ENCODE measurements around the gene SLC23A1.
"Not testable (repeated sequence)": the region's sequence is repeated elsewhere in the genome, so short reads cannot be mapped to it uniquely, and the experiment has no call there.

SLC23A1 gene

DNA sequence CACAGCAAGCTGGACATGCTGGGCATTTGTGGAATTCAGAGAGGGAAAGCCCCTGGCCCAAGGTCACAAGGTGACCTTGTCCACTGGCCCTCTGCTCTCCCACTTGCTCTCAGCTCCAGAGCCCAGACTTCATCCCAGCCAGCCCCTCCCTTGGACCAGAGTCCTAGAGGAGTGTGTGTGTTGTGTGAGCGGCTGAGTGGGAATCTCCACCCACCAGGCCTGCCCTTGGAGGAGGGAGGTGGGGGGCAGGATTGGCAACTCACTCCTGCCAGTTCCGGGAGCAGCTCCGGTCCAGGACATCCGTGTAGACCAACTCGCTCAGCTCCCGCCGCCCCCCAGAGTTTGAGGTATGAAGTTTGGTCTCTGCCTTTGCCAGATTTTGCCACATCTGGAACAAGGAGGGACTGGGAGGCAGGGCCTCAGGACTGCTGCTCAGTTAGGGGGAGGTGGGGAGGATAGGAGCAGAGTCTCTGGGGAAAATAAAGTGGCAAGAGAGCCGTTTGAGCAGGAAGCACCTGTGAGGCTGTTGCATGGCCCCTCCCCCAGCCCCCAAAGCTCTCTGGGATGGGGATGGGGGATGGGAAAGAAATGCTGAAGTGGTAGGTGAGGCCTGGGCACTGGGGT, 5.2 kb upstream of the SLC23A1 start:
- peak; percentile 67 for DNase-seq

DNA sequence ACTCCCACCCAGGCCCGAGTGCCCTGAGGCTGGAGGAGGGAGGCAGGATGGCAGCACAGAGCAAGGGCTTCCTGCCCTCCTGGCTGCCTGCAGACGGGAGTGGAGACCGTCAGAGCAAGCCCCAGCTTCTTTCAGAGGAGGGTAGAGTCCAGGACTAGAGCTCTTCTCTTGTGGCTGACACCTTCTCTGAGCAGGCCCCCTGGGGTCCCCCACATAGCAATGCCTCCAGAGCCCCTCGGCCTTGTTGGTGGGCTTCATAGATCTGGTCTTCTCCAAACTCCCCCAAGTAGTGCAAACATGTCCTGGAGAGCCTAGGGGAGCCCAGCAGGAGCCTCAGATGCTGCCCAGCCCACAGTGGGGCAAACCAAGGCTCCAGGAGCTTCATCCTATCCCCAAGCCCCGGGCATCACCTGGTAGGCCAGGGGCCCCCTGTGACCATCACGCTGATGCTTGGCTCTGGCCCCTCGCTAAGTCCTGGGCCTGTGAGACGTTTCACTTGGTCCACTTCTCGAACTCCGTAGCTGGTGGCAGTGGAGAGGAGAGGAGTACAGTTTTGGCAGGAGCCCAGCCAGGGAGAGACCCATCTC, 4.6 kb upstream of the SLC23A1 start:
- DNase-seq: no peak

- not testable (repeated sequence) for DNase-seq
Measured at GRCh38 chr5:139386956-139387355, 3.9 kb upstream of the SLC23A1 start.

DNA sequence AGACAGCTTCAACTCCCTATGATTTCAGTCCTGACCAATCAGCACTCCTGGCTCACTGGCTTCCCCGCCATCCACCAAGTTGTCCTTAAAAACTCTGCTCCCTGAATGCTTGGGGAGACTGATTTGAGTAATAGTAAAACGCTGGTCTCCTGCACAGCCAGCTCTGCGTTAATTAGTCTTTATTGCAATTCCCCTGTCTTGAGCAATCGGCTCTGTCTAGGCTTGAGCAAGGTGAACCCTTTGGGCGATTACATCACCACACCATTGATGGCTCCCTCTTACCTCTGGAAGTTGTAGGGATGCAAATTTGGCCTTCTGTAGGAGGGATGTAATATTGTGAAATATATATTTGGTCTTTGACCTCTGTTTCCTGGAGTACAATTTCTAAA, 2.9 kb upstream of the SLC23A1 start:
- DNase-seq: no peak

DNA sequence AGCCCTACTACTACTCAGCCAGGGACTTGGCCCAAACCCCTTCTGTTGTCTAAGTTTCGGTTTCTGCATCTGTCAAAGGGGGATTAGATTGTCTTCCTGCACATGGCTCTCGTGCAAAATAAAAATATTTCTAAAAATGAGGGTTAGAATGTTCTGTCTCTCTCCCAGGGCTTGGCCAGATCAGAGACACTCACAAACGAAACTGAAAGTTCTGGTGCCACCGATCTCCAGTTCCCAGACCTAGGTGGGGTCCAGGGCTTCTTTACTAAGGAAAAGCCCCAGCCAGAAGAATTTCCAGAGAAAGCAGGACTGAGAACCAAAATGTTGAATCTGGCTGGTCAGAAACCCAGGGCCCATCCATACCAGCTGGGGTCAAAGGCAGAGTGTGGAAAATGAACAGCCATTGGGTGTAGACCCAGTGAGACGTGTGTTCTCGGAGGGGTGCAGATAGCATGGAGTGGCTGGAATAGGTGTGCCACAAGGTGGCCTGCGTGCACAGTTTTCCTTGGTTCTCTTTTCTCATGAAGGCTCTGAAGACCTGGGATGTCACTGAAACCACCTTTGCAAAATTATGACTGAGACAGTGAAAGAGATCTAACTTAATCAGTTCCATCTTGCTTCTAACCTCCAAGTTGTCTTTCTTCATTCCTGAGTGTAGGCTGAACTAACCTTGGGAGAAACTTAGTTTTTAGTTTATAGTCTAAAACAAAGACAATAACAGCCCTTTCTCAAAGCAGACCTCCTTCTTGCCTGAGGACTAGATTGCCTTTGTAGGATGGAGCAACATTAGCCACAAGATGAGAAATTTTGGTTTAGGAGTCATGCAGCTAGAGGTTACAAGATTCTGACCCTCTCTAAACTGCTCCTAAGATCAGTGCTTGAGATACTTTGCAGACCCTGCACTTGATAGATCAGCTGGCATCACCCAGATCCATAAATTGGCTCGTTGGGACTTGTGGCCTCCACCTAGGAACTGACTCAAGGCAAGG, 2.3 kb upstream of the SLC23A1 start:
- DNase-seq: no peak

DNA sequence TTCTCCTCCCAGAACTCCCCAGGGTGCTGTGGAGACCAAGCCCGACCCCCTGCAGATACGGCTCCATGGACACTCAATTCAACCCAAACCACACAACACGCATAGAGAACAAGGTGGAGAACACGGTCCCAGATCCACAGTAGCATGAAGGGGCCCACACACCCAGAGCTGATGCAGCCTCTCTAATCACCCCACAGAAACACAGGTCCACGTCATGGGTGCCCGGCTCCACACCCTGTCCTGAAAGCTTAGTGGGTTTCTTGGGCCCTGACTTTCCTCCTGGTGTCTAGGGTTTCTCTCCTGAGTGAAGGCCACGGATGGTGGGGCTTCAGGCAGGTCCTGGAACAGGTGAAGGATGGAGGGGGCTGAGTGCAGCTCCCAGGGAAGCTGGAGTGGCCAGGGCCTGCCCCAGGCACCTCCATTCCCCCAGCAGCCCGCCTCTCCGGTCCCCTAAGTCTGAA, 1.5 kb upstream of the SLC23A1 start:
- no peak for DNase-seq

GRCh38 chr5:139383993-139384590, 995 bp upstream of the SLC23A1 start:
- DNase-seq: no peak

- DNase-seq: no peak
Measured at GRCh38 chr5:139382807-139383206, 290 bp downstream of the SLC23A1 start.

DNA sequence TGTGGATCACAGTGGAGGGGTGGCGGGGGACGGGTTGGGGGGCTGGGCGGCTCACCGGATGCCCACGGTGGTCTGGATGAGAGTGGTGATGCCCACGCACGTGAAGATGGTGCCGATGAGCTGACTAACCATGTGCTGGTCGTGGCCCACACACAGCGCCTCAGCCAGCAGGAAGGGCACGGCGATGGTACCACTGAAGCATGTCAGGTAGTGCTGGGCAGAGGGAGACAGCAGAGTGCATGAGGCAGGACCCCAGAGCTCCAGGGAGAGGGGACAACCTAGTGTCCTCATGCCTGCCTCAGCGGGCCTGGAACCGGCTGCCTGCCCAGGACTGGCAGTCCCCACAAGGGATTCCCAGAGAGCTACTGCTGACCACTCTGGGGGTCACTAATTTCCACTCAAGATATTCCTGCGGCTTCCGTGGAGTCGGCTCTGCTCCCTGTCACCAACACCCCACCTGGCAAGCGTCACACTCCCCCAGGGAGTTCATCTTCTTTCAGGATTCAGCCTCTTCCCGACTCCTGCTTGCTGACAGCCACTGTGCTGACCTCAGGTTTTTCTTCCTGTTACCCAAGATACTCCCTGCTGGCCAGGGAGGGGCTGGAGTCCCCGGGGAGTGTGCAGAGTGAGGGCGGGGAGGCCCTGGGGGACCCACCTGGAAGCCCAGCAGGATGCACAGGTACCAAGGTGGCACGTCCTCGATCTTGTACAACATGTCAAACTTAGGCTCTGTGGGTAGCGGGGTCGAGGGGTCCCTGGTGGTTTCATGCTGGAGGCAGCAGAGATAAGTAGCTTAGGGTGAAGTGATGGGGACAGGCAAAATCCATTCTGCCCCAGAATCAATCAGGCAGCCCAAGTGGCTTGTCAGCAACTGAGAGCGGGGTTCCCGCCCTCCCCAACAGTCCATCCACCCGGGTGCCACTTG, 998 bp downstream of the SLC23A1 start:
- no peak for DNase-seq

DNA sequence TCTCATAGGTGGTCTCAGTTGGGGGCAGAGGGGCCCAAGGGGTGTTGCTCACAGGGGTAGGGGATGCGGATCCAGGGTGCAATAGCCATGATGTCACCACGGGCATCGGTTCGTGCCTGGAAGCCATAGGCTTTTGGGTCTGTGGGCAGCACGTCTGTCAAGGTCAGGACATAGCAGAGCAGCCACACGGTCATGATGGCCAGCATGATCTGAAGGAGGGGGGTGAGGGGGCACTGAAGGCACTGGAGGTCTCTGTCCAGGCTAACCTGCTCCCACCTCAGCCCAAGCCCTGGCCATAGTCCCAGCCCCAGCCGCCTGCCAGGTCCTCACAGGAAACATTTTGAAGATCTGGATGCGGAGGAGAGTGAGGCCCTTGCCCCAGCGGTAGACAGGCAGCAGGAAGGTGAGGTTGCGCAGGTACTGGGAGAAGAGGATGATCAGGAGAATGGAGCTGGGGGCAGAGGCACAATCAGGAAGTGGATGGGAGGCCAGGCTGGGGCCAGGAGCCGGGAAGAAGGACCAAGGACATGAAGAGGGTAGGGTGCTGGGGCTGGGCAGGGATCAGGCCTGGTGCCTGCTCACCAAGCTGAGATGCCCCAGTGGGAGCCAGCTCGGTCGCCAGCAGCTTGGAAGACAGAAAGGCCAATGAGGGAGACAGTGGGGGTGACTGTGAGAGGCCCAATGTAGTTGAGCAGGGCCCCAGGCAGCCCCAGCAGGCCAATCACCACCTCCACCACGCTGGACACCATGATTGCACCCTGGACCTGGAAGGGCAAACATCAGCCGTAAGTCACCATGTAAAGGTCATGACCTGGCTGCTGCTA, 3.3 kb downstream of the SLC23A1 start:
- DNase-seq: no peak

DNA sequence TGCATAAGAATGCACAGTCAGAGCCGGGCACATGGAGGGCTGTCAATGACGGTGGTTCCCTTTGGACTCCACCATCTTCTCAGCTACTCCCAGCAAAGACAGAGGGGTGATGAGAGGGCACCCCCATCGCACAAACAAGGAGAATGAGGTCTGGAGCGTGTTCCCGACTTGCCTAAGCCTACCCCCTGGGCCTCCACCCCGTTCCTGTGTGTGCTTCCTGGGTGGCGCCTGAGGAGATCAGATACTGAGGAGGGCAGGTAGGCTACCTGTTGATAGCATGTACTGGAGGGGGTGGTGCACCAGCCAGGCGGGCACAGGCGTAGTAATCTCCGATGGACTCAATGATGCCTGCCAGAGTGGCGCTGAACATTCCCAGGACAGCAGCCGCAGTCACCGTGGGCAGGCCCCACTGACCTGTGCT, 4.1 kb downstream of the SLC23A1 start:
- DNase-seq: no peak

- peak; percentile 37 for DNase-seq
Measured at GRCh38 chr5:139378101-139378825, 4.8 kb downstream of the SLC23A1 start.

GRCh38 chr5:139377226-139377625, 5.9 kb downstream of the SLC23A1 start:
- no peak for DNase-seq

DNA sequence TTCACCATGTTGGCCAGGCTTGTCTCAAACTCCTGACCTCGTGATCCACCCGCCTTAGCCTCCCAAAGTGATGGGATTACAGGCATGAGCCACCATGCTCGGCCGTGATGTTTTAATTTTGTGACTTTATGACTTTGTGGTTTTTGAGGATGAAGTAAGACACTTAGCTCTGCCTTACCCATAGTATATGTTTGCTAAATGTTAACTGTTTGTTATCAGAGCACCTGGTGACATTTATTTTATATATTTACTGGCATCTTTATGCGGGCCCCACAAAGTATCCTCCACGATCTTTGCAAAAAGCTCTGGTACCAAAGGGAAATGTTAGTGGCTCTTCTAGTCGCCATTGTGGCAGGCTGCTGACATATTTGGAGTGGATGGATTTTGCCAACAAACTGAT, 6.7 kb downstream of the SLC23A1 start:
- DNase-seq: no peak

GRCh38 chr5:139374909-139375308, 8.2 kb downstream of the SLC23A1 start:
- DNase-seq: no peak

DNA sequence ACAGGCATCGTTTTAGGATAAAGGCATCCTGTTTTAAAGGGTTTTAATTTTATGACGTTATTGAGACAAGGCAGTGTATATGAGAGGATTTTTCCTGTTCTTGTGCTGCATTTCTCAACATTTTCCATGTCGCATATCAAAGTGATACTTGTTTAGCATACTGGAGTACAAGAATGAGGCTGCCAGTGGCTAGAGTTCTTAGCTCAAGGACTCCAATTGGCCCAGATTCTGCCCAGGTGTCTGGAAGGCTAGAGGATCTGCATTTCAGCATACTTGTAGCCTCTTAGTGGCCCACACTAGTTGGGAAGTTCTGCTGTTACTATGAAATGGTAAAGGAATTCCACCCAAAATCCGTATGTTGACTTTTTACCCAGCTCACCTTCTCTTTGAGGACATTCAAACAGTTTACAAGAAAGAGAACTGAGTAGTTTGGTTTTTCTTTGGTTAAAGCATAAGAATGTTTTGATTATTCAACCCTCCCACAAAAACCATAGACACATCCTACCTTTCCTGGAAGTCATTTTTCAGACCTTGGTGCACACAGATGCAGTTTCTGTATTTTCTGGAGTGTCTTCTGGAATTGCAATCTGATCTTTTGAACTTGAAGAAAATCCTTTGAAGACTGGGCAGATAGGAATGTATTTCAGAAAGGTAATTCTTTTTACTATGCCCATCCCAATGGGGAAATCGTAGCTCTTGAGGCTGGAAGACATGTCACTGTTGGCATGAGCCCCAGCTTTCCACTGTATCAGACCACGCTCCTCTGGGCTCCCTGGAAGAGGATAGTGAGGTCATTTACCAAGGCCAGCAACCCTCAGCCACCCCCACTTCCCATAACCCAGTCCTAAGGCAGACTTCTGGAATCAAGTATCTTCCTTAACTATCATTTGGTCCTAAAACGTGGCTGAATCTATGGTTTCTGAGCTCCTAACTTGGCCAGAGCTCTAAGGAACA, 11.3 kb downstream of the SLC23A1 start:
- DNase-seq: no peak

DNA sequence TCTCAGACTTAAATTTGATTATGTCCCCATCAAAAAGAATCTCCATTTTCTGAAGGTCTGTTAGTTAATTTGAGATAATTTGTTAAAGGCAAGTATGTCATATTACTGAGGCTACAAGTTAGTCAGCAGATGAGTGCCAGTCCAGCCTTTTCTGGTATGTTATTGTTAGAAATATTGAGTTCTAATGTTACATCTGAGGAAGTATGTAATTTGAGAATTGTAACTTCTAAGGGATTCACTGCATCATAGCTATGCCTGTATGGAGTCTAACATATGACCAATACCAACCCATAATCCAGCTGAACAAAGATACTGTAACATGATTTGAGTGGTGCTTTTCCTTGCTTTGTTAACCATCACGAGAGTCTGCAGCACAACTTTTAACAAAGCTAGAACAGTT, 13.9 kb downstream of the SLC23A1 start:
- DNase-seq: no peak

DNA sequence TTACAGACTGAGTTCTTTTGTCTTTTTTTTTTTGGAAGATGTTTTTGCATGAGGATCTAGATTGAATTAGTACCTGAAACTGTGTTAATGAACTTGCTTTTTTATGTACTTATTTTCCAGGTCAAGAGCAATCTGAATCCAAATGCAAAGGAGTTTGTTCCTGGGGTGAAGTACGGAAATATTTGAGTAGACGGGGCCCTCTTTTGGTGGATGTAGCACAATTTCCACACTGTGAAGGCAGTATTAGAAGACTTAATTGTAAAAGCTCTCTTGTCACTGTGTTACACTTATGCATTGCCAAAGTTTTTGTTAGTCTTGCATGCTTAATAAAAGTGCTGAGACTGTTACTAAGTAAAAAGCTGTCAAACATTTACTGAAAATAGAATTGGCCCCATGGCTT, 14.5 kb downstream of the SLC23A1 start:
- no peak for DNase-seq

GRCh38 chr5:139364466-139364865, 18.6 kb downstream of the SLC23A1 start:
- DNase-seq: no peak
